ENCODE data around the gene SLC43A3.

Gene SLC43A3

GRCh38 chr11:57426439-57426928 is 437 bp downstream of the SLC43A3 start:
- no peak for DNase-seq

- DNase-seq = no peak
These were observed 1.1 kb downstream of the SLC43A3 start for GRCh38 chr11:57425565-57426438.

GRCh38 chr11:57424792-57425564 is 1.9 kb downstream of the SLC43A3 start:
- DNase-seq = peak; percentile 82 to 86

DNA sequence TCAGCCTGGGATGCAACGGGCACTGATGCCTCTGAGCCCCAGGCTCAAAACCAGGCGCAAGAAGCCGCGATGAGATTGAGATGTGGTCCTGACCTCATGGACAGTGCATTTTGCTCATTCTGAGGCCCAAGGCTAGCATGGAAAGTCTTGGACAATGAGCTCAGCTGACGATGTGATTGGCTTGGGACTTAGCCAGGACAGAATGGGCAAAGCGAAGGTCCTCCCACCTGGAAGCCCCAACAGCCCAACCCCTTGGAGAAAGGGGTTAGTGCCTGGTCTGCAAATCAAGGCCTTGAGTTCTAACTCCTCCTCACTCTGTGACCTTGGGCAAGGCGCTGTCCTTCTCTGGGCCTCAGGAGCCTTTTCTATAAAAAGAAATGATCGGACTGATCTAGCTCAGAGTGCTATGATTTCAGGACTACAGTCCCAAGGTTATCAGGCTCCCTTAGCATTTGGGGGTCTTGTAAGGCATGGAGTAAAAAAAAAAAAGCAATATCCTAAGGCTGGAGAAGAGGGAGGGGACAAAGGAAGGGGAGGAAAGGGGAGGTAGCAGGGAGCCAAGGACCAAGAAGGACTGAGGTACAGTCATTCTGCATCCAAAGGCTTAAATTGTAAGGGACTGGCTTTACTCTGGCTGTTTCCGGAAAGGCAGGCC is 2.7 kb downstream of the SLC43A3 start:
- DNase-seq = no peak

- DNase-seq = no peak
These were observed 4.3 kb downstream of the SLC43A3 start for GRCh38 chr11:57422669-57423068.

- DNase-seq = no peak
These were observed 5.1 kb downstream of the SLC43A3 start for GRCh38 chr11:57421805-57422204.

- no peak for DNase-seq
These were observed 5.9 kb downstream of the SLC43A3 start for GRCh38 chr11:57421066-57421465.

DNA sequence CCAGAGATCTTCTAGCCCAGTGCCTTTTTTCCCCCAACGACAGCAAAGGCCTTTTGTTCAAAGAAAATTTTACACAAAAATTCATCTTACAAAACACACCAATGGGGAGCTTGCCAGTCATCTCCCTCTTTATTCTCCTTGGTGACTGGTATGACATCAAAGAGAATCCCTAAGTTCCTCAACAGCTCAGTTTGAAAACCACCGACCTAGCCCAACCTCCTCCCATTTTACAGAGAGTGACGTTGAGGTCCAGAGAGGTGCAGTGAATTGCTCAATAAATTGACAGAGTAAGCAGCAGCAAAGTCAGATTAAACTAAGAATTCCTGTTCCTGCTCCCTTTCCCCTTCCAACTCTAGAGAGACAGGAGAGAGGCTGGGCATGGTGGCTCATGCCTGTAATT is 7.8 kb downstream of the SLC43A3 start:
- no peak for DNase-seq

DNA sequence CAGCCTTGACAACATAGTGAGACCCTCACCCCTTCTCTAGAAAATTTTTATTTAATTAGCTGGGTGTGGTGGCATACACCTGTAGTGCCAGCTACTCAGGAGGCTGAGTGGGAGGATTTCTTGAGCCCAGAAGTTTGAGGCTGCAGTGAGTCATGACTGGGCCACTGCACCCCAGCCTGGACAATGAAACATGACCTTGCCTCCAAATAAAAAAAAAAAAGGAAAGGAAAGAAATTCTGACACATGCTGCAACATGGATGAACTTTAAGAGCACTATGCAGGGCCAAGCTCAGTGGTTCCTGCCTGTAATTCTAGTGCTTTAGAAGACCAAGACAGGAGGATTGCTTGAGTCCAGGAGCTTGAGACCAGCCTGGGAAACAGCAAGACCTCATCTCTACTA is 8.8 kb downstream of the SLC43A3 start:
- no peak for DNase-seq

- no peak for DNase-seq
These were observed 9.9 kb downstream of the SLC43A3 start for GRCh38 chr11:57417056-57417455.

DNA sequence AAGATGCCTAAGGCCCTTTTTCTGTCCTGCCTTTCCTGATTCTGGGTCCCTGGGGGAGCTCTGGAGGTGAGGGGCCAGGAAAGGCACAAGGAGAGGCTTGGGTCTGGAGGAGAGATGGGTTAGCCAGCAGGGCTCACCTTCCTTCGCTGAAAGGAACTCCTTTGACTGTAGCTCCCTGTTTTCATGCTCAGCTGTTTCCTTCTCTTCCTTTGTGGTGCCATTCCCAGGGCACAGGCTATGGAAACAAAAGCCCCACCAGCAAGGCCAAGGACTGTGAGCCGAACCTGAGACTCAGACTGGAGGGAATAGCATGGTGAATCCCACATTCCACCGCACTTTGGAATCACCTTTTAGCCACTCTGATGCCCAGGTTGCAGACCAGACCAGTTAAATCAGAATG is 10.5 kb downstream of the SLC43A3 start:
- DNase-seq = no peak

GRCh38 chr11:57414612-57415212 is 12.2 kb downstream of the SLC43A3 start:
- no peak for DNase-seq

- no peak for DNase-seq
These were observed 13.2 kb downstream of the SLC43A3 start for GRCh38 chr11:57413681-57414080.

- DNase-seq = no peak
These were observed 16.6 kb downstream of the SLC43A3 start for GRCh38 chr11:57410287-57410686.

DNA sequence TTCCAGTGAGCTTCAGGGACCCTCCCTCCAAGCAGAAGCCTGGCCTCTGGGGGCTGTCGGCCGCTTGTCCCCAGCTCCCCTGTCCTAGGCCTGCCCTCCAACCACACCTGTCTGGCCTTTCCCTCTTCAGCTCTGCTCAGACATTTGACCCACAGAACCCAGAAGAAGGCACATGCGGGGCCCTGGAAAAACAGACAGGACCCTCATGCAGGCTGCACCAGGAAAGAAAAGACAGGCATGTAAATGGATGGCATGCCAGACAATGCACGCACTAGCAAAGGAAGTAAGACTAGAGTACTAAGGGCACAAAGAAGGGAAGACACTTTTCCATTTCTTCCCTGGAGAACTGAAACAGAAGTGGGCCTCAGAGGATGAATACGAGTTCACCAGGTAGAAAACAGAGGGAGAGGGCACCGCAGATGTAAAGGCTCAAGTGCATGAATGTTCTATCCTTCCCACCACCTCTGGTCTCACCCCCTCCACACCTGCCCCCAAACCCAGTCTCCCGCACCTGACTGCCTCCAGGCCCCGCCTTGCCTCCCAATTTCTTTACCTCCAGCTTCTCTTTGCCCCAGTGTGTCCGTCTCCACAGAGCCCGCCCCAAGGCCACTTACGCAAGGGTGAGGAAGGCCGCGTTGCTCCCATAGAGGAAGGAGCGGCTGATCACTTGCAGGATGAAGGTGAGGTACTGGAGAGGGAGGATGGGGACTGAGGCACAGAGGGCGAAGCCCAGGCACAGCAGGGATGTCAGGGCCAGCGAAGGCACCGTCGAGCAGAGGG is 17.4 kb downstream of the SLC43A3 start:
- no peak for DNase-seq

DNA sequence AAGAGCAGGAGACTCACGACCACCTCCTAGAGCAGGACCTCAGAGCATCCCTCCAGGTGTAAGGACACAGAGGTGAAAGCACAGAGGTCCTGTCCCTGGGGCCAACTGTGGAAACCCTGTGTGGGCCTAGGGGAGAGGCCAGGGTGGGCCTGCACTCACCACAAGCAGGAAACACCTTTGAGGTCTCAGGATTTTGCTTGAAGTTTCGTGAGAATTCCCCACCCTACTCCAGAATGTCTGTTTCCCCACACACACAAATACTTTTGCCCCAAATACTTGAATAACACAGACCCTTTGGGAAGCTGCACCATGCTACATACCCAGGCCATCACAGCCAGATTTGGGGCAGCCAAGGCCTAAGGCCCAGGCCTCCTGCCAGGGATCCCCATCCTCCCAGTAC is 18.1 kb downstream of the SLC43A3 start:
- no peak for DNase-seq

DNA sequence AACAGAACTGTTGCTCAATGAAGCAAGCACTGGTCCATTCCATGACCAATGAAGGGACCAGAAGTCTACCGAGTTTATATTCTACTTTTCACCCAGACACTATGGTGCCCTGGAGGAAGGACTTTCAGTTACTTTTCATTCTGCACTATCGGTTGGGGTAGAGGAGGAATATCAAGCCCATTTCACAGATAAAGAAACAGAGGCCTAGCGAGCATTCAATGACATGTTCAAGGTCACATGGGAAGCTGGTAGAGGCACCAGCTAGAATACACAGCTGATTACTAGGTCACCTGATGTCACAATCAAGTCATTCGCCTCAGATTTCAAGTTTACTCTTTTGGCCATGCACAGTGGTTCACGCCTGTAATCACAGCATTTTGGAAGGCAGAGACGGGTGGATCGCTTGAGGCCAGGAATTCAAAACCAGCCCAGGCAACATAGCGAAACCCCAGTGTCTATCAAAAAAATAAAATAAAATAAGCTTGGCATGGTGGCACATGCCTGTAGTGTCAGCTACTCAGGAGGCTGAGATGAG is 18.9 kb downstream of the SLC43A3 start:
- no peak for DNase-seq

DNA sequence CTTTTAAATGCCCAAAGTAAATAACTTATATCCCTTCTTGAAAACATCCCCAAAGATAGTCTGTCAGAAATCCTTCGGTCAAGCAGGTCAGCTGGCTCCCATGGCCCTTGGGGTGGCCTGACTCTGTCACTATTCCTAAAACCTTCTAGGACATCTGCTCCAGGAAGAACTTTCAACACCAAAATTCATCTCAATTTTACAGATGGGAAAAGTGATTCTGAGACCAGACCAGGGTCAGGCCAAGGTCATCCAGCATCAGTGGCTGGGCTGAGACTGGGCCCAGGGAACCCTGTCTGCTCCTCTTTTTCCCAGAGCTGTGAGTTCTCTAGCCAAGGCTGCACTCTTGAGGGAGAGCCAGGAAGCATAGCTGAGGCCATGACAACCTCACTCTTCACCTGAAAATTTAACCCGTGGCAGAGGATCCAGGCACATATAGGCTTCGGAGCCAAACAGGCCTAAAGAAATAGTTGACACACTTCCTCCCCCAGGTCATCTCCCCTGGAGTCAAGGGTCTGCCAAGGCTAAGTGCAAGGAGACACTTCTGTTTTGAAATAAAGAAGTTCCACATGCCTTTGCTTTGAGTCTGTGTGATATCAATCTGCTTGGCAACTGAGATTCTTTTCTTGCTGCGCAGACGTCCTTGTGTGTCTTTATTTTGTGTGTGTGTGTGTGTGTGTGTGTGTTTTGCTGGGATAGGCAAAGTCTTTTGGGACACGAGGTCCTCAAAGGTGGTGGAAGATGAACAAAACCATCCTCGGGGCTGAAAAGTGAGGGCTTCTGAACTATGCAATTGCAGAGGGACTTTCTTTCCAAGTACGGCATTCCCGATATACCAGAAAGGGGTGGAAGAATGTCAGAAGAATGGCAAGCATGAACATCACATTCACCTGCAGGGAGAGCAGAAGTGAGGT is 19.7 kb downstream of the SLC43A3 start:
- DNase-seq = no peak

DNA sequence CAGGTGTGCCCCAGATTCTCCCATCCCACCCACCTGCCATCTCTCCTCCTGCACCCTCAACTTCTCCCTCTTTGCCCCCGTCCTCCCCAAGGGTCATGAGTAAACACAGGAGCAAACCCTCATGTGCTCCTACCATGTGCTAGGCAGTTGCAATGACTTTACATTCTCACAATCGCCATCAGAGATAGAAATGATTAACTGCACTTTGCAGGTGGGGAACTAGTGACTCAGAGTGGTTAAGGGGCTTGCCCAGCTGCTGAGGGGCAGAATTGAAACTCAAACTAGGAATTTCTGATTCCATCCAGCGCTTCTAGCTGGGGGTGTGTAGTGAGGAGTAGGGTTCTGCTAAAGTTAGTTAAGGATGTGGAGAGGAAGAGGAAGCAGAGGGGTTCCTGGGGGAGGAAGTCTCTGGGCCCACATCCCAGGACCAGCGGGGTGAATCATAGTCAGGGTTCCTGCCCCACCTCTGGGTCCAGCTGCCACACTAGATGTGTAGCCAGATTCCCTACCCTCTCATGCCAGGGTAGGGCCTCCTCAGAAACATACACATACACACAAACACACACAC is 20.5 kb downstream of the SLC43A3 start:
- peak in 1 of 2 donors; percentile 32 for DNase-seq

DNA sequence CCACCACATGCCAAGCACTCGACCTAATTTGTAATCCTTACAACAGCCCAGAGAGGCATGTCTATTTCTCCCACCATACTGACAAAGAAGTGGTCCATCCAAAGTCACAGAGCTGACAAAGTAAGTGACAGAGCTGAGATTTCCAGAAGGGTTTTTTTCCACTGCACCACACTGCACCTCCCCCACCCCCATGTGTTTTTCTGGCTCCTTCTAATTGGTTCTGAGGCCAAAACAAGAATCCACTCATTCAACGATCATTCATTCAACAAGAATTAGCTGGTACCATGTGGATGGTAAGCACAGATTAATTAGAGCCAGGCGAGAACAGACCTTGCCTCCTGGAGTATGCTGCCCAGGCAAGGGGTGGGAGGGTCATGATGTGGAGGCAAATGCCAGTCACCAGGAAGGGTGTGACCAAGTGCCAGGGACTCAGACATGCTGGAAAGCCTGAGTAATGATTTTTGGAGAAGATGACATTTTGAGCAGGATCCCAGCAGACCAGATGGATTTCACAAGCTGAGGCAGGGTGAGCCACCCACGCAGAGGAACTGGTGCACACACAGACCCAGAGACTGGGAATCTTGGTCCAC is 21.6 kb downstream of the SLC43A3 start:
- DNase-seq = no peak
